Activated T-helper 9 cell treated with anti-CD3 and anti-CD28 coated beads, Interleukin-2, amount 50 U/mL, for 16 hours (primary cell): ENCODE results near the gene N4BP2.
"Not testable (repeated sequence)": the region's sequence is repeated elsewhere in the genome, so short reads cannot be mapped to it uniquely, and the experiment has no call there.

Experiments used
- DNase-seq: peaks from one replicate; pipeline ENCODE4 v3.0.0-alpha.2; 2020; ENCODE audit warnings: low read depth

The N4BP2 gene

GRCh38 chr4:40056716-40057585 lies at the start of gene N4BP2:
TSS of gene N4BP2 (plus strand) at chr4:40056850. CDS start at chr4:40097341, 40,491 bp downstream.
- peak; percentile 67 for DNase-seq

- no peak for DNase-seq
Observed at GRCh38 chr4:40016007-40016406, 40.6 kb upstream of the N4BP2 start.

GRCh38 chr4:40020221-40020620 lies 36.4 kb upstream of the N4BP2 start:
- DNase-seq, result no peak

GRCh38 chr4:40021116-40021515 lies 35.5 kb upstream of the N4BP2 start:
- not testable (repeated sequence) for DNase-seq

- DNase-seq, result not testable (repeated sequence)
Observed at GRCh38 chr4:40024049-40024448, 32.6 kb upstream of the N4BP2 start.

GRCh38 chr4:40032785-40033184 lies 23.9 kb upstream of the N4BP2 start:
- DNase-seq, result no peak

GRCh38 chr4:40033613-40034012 lies 23.0 kb upstream of the N4BP2 start:
- no peak for DNase-seq

- no peak for DNase-seq
Observed at GRCh38 chr4:40038977-40039376, 17.7 kb upstream of the N4BP2 start.

- DNase-seq, result no peak
Observed at GRCh38 chr4:40040908-40041307, 15.7 kb upstream of the N4BP2 start.

- no peak for DNase-seq
Observed at GRCh38 chr4:40043786-40044185, 12.9 kb upstream of the N4BP2 start.

- DNase-seq, result no peak
Observed at GRCh38 chr4:40046311-40046980, 10.2 kb upstream of the N4BP2 start.

GRCh38 chr4:40053161-40053560 lies 3.5 kb upstream of the N4BP2 start:
- no peak for DNase-seq

- DNase-seq, result no peak
Observed at GRCh38 chr4:40055511-40055862, 1.2 kb upstream of the N4BP2 start.

GRCh38 chr4:40055863-40056715 lies 561 bp upstream of the N4BP2 start:
- DNase-seq, result peak; percentile 28

GRCh38 chr4:40057586-40058091 lies 989 bp downstream of the N4BP2 start:
- DNase-seq, result peak; percentile 44

- DNase-seq, result no peak
Observed at GRCh38 chr4:40058121-40058520, 1.5 kb downstream of the N4BP2 start.

GRCh38 chr4:40058854-40059253 lies 2.2 kb downstream of the N4BP2 start:
- DNase-seq, result no peak

- no peak for DNase-seq
Observed at GRCh38 chr4:40059362-40059761, 2.7 kb downstream of the N4BP2 start.

- DNase-seq, result no peak
Observed at GRCh38 chr4:40065010-40065409, 8.4 kb downstream of the N4BP2 start.

GRCh38 chr4:40066651-40067050 lies 10.0 kb downstream of the N4BP2 start:
- DNase-seq, result no peak

- no peak for DNase-seq
Observed at GRCh38 chr4:40070387-40070786, 13.7 kb downstream of the N4BP2 start.

- no peak for DNase-seq
Observed at GRCh38 chr4:40086421-40086820, 29.8 kb downstream of the N4BP2 start.
